COR-L47 (cell line): ENCODE results near the gene CCDC86.
"Not testable (repeated sequence)": the region's sequence is repeated elsewhere in the genome, so short reads cannot be mapped to it uniquely, and the experiment has no call there.

Experiments
- DNase-seq: peaks from one replicate; lab custom pipeline; 2025; lab: John Stamatoyannopoulos, UW

The CCDC86 gene

GRCh38 chr11:60841797-60842667 lies at the start of gene CCDC86:
CCDC86 (plus strand) TSS chr11:60842113; CDS start chr11:60842125, 12 bp downstream.
- DNase-seq = peak; percentile 92

- DNase-seq = no peak
These were observed 49.4 kb upstream of the CCDC86 start for GRCh38 chr11:60792521-60792920.

- DNase-seq = no peak
These were observed 46.6 kb upstream of the CCDC86 start for GRCh38 chr11:60795291-60795690.

- DNase-seq = no peak
These were observed 43.9 kb upstream of the CCDC86 start for GRCh38 chr11:60797846-60798630.

- no peak for DNase-seq
These were observed 43.3 kb upstream of the CCDC86 start for GRCh38 chr11:60798631-60799030.

- no peak for DNase-seq
These were observed 40.7 kb upstream of the CCDC86 start for GRCh38 chr11:60801194-60801593.

GRCh38 chr11:60803273-60803936 lies 38.5 kb upstream of the CCDC86 start:
- DNase-seq = no peak

- DNase-seq = no peak
These were observed 32.7 kb upstream of the CCDC86 start for GRCh38 chr11:60809249-60809648.

- DNase-seq = no peak
These were observed 32.2 kb upstream of the CCDC86 start for GRCh38 chr11:60809691-60810090.

GRCh38 chr11:60810151-60810550 lies 31.8 kb upstream of the CCDC86 start:
- DNase-seq = no peak

- DNase-seq = no peak
These were observed 31.3 kb upstream of the CCDC86 start for GRCh38 chr11:60810569-60810968.

- no peak for DNase-seq
These were observed 28.6 kb upstream of the CCDC86 start for GRCh38 chr11:60813324-60813723.

- no peak for DNase-seq
These were observed 27.8 kb upstream of the CCDC86 start for GRCh38 chr11:60814112-60814511.

GRCh38 chr11:60816590-60817157 lies 25.2 kb upstream of the CCDC86 start:
- DNase-seq = no peak

- no peak for DNase-seq
These were observed 23.9 kb upstream of the CCDC86 start for GRCh38 chr11:60818057-60818456.

- DNase-seq = no peak
These were observed 19.9 kb upstream of the CCDC86 start for GRCh38 chr11:60821827-60822599.

- not testable (repeated sequence) for DNase-seq
These were observed 18.1 kb upstream of the CCDC86 start for GRCh38 chr11:60823745-60824306.

- no peak for DNase-seq
These were observed 16.8 kb upstream of the CCDC86 start for GRCh38 chr11:60825118-60825517.

- no peak for DNase-seq
These were observed 16.1 kb upstream of the CCDC86 start for GRCh38 chr11:60825790-60826189.

- no peak for DNase-seq
These were observed 11.3 kb upstream of the CCDC86 start for GRCh38 chr11:60830478-60831142.

- DNase-seq = peak; percentile 85
These were observed 10.8 kb upstream of the CCDC86 start for GRCh38 chr11:60831143-60831500.
